C4-2B (cell line): ENCODE data around the gene GLB1L2.

Experiments used
- H3K27ac ChIP-seq: fragments of 450-650 bp; 2 replicates; pipeline ENCODE4 v1.5.1; 2017
- ZFX ChIP-seq: fragments of 450-650 bp; IDR thresholded peaks from 2 replicates; pipeline ENCODE4 v1.6.1; 2017
- TF ChIP-seq, protein P1 (sequence below): fragments of 450-650 bp; conservative IDR thresholded peaks from 2 replicates; pipeline ENCODE4 v1.5.1; 2017; ENCODE audit warnings: mild to moderate bottlenecking

The GLB1L2 gene

DNA sequence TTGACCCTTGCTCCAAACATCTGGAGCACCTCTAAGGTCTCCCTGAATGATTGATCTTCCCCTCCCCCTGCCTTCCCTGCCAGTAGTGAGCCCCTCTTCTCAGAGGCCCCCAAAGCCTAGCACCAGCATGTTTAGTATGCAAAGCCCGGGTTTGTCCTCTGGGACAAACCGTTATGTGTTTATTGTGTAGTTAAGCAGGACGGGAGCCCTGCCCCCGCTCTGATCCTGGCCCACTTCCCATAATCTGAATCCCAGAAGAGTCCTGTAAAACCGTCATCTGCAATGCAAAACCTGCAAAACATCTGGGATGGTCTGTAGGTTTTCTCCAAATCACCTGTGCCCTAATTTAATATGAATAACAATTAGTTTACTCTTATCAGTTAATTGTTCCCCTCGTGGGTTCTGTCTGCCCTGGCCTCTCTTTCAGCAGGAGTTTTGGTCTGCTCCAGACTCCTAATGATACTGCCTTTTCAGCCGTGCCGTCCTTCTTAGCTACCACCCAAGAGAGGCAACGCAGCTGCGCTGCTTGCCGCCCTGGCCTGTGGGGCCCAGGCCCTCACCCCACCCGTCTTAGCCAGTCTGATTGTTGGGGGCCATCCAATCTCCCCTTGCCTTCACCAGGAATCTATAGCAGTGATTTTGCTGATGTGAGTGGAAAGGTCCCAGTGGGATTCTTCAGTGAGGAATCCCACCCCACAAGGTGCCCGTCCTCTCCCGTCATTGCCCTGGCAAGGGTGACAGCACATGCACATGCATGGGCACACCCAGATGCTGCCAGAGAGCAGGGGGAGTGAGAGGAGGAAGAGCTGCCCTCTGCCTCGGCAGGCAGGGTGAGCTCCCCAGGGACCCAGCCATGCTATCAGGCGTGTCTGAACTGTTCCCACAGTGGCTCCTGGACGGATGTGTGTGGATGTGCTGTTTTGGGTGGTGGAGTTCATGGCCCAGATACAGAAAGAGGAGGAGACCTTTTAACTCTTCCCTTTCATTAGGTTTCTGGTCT is 83.3 kb downstream of the GLB1L2 start:
- TF ChIP-seq, protein P1, sequence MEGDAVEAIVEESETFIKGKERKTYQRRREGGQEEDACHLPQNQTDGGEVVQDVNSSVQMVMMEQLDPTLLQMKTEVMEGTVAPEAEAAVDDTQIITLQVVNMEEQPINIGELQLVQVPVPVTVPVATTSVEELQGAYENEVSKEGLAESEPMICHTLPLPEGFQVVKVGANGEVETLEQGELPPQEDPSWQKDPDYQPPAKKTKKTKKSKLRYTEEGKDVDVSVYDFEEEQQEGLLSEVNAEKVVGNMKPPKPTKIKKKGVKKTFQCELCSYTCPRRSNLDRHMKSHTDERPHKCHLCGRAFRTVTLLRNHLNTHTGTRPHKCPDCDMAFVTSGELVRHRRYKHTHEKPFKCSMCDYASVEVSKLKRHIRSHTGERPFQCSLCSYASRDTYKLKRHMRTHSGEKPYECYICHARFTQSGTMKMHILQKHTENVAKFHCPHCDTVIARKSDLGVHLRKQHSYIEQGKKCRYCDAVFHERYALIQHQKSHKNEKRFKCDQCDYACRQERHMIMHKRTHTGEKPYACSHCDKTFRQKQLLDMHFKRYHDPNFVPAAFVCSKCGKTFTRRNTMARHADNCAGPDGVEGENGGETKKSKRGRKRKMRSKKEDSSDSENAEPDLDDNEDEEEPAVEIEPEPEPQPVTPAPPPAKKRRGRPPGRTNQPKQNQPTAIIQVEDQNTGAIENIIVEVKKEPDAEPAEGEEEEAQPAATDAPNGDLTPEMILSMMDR: no peak
- no peak for TF ChIP-seq ZFX
- no peak overlapping the region for H3K27ac ChIP-seq

DNA sequence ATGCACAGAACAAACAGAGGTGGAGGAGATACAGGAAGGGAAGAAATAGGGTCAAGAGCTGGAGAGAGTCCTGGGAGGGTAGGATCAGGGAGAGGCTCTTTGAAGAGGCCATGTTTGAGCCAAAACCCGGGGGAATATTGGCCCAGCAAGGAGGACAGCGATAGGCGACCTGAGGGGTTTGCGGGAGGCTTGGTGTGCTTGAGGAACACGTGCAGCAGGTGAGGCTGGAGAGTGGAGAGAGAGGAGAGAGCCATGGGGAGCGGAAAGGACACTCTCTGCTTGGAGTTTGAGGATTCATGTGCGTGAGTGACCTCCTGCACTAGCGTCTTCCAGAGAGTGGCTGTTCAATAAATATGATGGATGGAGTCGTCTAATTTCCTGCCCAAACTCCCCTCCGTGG is 84.9 kb downstream of the GLB1L2 start:
- TF ChIP-seq, protein P1: no peak
- TF ChIP-seq ZFX: no peak
- no peak overlapping the region for H3K27ac ChIP-seq

DNA sequence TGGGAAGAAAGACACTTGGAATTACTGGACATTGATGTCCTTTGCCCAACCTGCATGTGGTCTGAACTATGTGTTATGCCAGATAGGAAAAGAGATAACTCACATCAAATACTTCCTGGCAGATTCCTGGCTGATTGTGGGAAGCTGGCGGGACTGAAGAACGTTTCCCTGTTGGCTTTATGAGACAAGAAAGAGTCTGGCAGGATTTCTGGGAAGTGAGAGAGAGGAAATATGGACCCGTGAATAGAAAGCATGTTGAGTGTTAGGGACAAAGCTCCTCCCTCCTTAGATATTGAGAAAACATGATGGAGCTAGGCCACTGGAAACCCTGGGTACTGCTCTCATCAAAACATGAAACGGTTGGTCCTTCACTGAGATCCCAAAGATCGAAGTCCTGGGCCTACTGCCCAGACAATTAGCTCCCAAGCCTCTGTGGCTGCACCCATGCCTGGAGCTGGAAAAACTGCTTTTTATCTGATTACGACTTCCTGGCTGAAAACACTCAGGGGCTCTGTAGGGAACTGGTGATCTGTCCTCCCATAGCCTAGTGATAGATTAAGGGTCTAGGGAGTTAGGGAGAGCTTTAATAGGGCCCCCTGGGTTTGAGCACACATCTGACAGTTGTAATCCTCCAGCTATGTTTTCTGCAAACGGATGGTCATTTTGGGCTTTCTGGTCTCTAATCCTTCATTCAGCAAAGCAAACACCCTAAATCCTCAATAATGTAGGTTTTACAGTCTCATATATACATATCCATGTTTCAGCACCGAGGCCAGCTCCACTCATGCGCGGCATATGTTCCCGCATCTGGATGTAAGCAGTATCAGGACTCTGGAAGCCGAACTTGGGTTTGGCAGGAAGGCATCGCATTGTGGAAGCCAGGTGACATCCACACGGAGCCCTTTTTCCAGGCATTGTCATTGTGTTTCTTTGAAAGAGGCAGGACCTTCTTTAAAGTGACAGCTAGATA is 86.4 kb downstream of the GLB1L2 start:
- TF ChIP-seq ZFX: no peak
- TF ChIP-seq, protein P1: no peak
- no peak overlapping the region for H3K27ac ChIP-seq

DNA sequence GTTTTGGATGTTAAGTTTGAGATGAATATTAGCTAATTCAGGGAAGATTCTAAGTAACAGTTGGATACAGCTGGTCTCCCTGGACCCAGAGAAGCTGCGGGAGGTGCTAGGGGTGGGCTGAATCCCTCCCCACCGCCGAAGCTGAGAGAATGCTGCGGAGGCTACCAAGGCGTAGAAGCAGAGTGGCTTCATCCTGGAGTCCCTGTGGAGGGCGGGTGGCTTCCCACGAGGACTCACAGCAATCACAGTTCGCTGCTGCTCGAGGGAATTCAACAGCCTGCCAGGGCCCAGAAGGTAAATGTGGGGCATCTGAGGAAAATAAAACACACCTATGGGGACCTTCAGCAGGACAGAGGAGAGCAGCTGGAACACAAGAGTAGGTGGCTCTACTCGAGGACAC is 91.3 kb downstream of the GLB1L2 start:
- H3K27ac ChIP-seq: no peak overlapping the region
- no peak for TF ChIP-seq ZFX
- TF ChIP-seq, protein P1: no peak

DNA sequence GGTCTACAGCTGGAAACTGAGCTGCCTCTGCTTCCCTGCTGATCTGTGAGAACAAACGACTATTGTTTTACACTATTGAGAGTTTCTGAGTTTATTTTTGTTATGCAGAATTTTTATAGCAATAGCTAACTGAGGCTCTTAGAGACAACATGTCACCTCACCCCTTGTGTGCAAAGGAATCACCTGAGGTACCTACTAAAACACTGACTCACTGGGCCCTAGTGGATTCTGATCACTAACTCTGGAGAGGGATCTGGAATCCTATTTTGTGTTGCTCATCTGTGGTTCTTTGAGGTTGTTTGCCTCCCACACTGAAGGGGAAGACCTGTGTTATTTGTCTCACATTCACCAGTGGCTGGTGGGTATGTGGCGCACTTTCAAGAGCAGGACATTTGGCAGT is 93.6 kb downstream of the GLB1L2 start:
- TF ChIP-seq, protein P1: no peak
- TF ChIP-seq ZFX: no peak
- H3K27ac ChIP-seq: no peak overlapping the region
